Stimulated activated CD4-positive, alpha-beta T cell treated with anti-CD3 and anti-CD28 coated beads, Interleukin-2, amount 100 ng/mL, for 48 hours (primary cell): ENCODE results near the gene CIBAR2.

Experiments used
- DNase-seq, 2 donors: peaks; one replicate each; pipeline ENCODE4 v3.0.0-alpha.2; 2020

Gene CIBAR2

GRCh38 chr16:85081765-85082164 is 30.5 kb downstream of the CIBAR2 start:
- no peak for DNase-seq

- no peak for DNase-seq
Measured at GRCh38 chr16:85081038-85081437, 31.2 kb downstream of the CIBAR2 start.

GRCh38 chr16:85079785-85080570 is 32.3 kb downstream of the CIBAR2 start:
- no peak for DNase-seq

- DNase-seq: no peak
Measured at GRCh38 chr16:85078952-85079351, 33.3 kb downstream of the CIBAR2 start.

GRCh38 chr16:85078226-85078625 is 34.0 kb downstream of the CIBAR2 start:
- no peak for DNase-seq

GRCh38 chr16:85077576-85078125 is 34.6 kb downstream of the CIBAR2 start:
- DNase-seq: no peak

- no peak for DNase-seq
Measured at GRCh38 chr16:85077039-85077438, 35.2 kb downstream of the CIBAR2 start.

GRCh38 chr16:85075236-85075924 is 36.9 kb downstream of the CIBAR2 start:
- no peak for DNase-seq

- DNase-seq: no peak
Measured at GRCh38 chr16:85074225-85074914, 37.9 kb downstream of the CIBAR2 start.

- no peak for DNase-seq
Measured at GRCh38 chr16:85072947-85073346, 39.3 kb downstream of the CIBAR2 start.

GRCh38 chr16:85072076-85072860 is 40.0 kb downstream of the CIBAR2 start:
- DNase-seq: no peak

GRCh38 chr16:85069171-85069570 is 43.1 kb downstream of the CIBAR2 start:
- no peak for DNase-seq

GRCh38 chr16:85068746-85069145 is 43.5 kb downstream of the CIBAR2 start:
- DNase-seq: no peak

GRCh38 chr16:85067426-85067825 is 44.8 kb downstream of the CIBAR2 start:
- DNase-seq: no peak

- no peak for DNase-seq
Measured at GRCh38 chr16:85067024-85067423, 45.2 kb downstream of the CIBAR2 start.

- DNase-seq: no peak
Measured at GRCh38 chr16:85066346-85066885, 45.9 kb downstream of the CIBAR2 start.

GRCh38 chr16:85065099-85065498 is 47.2 kb downstream of the CIBAR2 start:
- no peak for DNase-seq

- no peak for DNase-seq
Measured at GRCh38 chr16:85064186-85064585, 48.1 kb downstream of the CIBAR2 start.

GRCh38 chr16:85062845-85063244 is 49.4 kb downstream of the CIBAR2 start:
- no peak for DNase-seq

- DNase-seq: no peak
Measured at GRCh38 chr16:85062323-85062722, 49.9 kb downstream of the CIBAR2 start.

GRCh38 chr16:85061566-85061965 is 50.7 kb downstream of the CIBAR2 start:
- DNase-seq: no peak

- DNase-seq: no peak
Measured at GRCh38 chr16:85058909-85059308, 53.4 kb downstream of the CIBAR2 start.
